ENCODE results near the gene RABL6. TPM values are rescaled to one million over a fixed set of nuclear protein-coding genes. Genes with fewer than 3 reads are reported as not detected.

The RABL6 gene
- total RNA-seq, 1 donor: 64.8 TPM

DNA sequence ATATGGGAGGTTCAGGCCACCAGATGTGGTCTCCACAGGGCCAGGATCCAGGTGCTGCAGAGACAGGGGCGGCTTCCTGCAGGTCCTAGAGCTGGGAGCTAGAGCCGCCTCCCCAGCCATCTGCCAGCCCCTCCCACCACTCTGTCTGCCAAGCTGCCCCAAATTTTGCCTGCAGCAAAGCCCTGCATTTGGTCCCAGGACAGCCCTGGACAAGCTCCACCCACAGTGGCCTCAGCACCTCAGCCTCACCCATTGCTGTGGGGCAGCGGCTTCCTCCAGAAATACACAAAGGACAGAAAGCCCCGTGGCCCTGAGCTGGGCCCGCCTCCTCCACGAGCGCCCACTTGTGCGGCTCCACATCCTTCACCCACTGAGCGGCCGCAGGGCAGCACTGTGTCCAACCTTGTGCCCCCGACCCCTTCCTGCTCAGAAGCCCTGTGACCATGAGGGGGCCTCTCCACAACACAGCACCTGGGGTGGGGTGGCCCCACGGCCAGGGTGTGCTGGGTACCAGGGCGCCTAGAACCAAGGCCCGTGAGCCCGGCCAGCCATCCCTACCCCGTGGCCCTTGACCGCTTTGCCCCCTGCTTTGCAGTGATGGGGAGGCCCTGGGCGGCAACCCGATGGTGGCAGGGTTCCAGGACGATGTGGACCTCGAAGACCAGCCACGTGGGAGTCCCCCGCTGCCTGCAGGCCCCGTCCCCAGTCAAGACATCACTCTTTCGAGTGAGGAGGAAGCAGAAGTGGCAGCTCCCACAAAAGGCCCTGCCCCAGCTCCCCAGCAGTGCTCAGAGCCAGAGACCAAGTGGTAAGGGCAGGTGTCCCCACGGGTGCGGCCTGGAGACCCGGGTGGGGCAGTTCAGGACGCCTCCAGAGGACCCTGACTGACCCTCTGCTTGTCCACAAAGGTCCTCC is 30.8 kb downstream of the RABL6 start:
- no peaks in the 10 kb centered on the region for H3K27me3 ChIP-seq (ENCODE audit: insufficient read depth, low read length)
- no peak for DNase-seq (ENCODE audit: insufficient read length, low spot score, missing footprints)
- H2AFZ ChIP-seq (ENCODE audit: low read length): no peak overlapping the region
- H3K36me3 ChIP-seq (ENCODE audit: insufficient read depth, low read length): peaks cover 9% of the 10 kb centered on the region
- H4K20me1 ChIP-seq (ENCODE audit: insufficient read depth, low read length): peaks cover 6% of the 10 kb centered on the region
- TF ChIP-seq, protein P1, sequence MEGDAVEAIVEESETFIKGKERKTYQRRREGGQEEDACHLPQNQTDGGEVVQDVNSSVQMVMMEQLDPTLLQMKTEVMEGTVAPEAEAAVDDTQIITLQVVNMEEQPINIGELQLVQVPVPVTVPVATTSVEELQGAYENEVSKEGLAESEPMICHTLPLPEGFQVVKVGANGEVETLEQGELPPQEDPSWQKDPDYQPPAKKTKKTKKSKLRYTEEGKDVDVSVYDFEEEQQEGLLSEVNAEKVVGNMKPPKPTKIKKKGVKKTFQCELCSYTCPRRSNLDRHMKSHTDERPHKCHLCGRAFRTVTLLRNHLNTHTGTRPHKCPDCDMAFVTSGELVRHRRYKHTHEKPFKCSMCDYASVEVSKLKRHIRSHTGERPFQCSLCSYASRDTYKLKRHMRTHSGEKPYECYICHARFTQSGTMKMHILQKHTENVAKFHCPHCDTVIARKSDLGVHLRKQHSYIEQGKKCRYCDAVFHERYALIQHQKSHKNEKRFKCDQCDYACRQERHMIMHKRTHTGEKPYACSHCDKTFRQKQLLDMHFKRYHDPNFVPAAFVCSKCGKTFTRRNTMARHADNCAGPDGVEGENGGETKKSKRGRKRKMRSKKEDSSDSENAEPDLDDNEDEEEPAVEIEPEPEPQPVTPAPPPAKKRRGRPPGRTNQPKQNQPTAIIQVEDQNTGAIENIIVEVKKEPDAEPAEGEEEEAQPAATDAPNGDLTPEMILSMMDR (IDR thresholded peaks at IDR 0.05; ENCODE audit: extremely low read depth, low read depth, low read length): no peak
- H3K4me3 ChIP-seq (ENCODE audit: insufficient read depth, low read length): no peak overlapping the region
- H3K9me3 ChIP-seq (ENCODE audit: low read depth, low read length): no peaks in the 10 kb centered on the region
- no peaks in the 10 kb centered on the region for H3K79me2 ChIP-seq (ENCODE audit: insufficient read depth, low read length)
- H3K27ac ChIP-seq (ENCODE audit: low read depth, low read length): no peak overlapping the region
- peaks cover 14% of the 10 kb centered on the region for H3K4me1 ChIP-seq (ENCODE audit: insufficient read depth, low read length)
- no peak overlapping the region for H3K4me2 ChIP-seq (ENCODE audit: insufficient read depth, low read length)

DNA sequence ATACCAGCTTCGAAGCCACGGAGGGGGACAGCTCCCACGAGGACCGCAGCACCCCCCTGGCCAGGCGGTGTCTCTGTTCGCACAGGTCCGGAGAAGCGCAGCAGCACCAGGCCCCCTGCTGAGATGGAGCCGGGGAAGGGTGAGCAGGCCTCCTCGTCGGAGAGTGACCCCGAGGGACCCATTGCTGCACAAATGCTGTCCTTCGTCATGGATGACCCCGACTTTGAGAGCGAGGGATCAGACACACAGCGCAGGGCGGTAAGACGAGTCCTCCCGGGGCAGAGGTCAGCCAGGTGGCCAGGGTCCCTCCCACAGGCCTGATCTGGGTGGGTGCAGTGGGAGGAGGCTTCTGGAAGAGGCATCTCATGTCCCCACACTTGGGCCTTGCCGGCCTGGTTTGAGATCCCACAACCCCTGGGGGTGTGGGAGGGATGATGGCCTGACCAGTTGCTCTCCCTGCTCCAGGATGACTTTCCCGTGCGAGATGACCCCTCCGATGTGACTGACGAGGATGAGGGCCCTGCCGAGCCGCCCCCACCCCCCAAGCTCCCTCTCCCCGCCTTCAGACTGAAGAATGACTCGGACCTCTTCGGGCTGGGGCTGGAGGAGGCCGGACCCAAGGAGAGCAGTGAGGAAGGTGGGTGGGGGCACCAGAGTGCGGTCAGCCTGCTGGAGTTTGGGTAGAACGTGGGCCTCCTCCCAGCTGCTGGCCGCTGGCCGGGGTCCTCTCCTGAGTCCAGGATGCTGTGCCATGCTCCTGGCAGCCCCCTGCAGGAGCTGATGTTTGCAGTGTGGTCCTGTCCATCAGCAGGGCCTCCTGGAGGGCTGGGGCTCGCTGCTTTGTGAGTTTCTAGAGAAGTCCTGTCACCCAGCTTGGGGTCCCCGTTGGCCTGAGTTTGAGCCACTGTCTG is 31.7 kb downstream of the RABL6 start:
- peaks cover 6% of the 10 kb centered on the region for H4K20me1 ChIP-seq (ENCODE audit: insufficient read depth, low read length)
- no peaks in the 10 kb centered on the region for H3K9me3 ChIP-seq (ENCODE audit: low read depth, low read length)
- H3K27ac ChIP-seq (ENCODE audit: low read depth, low read length): no peak overlapping the region

DNA sequence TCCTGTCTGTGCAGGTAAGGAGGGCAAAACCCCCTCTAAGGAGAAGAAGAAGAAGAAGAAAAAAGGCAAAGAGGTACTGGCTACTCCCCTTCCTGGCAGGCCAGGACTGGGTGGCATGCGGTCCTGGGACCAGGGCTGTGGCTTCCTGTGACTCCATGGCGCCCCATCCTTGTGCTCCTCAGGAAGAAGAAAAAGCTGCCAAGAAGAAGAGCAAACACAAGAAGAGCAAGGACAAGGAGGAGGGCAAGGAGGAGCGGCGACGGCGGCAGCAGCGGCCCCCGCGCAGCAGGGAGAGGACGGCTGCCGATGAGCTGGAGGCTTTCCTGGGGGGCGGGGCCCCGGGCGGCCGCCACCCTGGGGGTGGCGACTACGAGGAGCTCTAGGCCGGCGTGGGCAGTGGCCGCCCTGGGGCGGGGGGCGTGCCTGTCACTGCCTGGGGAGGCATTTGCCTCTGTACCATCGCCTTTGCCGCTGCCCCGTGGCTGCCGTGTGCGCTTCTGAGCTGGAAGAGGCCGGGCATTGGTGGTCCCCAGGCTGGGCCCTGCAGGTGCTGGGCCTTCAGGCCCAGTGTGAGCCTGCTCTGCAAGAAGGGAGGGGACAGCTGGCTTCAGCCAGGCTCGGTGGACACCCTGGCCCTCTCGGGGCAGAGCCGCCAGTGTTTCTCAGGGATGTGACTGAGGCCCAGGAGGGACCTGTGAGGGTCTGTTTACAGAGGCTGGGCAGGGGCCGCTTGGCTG is 32.6 kb downstream of the RABL6 start:
- Histone ChIP-seq H3K27ac (ENCODE audit: low read depth, low read length) (no peak overlapping the region), H2AFZ (ENCODE audit: low read length) (no peak overlapping the region), H3K27me3 (ENCODE audit: insufficient read depth, low read length) (peaks cover 3% of the 10 kb centered on the region), H3K79me2 (ENCODE audit: insufficient read depth, low read length) (no peaks in the 10 kb centered on the region), H4K20me1 (ENCODE audit: insufficient read depth, low read length) (peaks cover 6% of the 10 kb centered on the region), H3K36me3 (ENCODE audit: insufficient read depth, low read length) (peaks cover 3% of the 10 kb centered on the region), H3K4me1 (ENCODE audit: insufficient read depth, low read length) (peaks cover 14% of the 10 kb centered on the region), H3K4me3 (ENCODE audit: insufficient read depth, low read length) (no peak overlapping the region), H3K9me3 (ENCODE audit: low read depth, low read length) (no peaks in the 10 kb centered on the region), H3K4me2 (ENCODE audit: insufficient read depth, low read length) (no peak overlapping the region)
- no peak for DNase-seq (ENCODE audit: insufficient read length, low spot score, missing footprints)
- TF ChIP-seq, protein P1 (IDR thresholded peaks at IDR 0.05; ENCODE audit: extremely low read depth, low read depth, low read length): no peak

More for the DNA sequence above, 31.7 kb downstream of the RABL6 start:
- Histone ChIP-seq H3K4me1 (ENCODE audit: insufficient read depth, low read length) (peaks cover 14% of the 10 kb centered on the region), H3K36me3 (ENCODE audit: insufficient read depth, low read length) (peaks cover 5% of the 10 kb centered on the region), H3K27me3 (ENCODE audit: insufficient read depth, low read length) (no peaks in the 10 kb centered on the region), H3K4me2 (ENCODE audit: insufficient read depth, low read length) (no peak overlapping the region), H2AFZ (ENCODE audit: low read length) (no peak overlapping the region), H3K4me3 (ENCODE audit: insufficient read depth, low read length) (no peak overlapping the region), H3K79me2 (ENCODE audit: insufficient read depth, low read length) (no peaks in the 10 kb centered on the region)
- TF ChIP-seq, protein P1 (IDR thresholded peaks at IDR 0.05; ENCODE audit: extremely low read depth, low read depth, low read length): no peak
- no peak for DNase-seq (ENCODE audit: insufficient read length, low spot score, missing footprints)
